IPS DF 4.7 (cell line): ENCODE measurements around the gene LGALS3BP.

ENCODE experiments used
- DNase-seq: peaks from one replicate; pipeline ENCODE4 v3.0.0-alpha.2; 2013; ENCODE audit warnings: low spot score; ENCODE audit errors: extremely low read depth

The LGALS3BP gene

DNA sequence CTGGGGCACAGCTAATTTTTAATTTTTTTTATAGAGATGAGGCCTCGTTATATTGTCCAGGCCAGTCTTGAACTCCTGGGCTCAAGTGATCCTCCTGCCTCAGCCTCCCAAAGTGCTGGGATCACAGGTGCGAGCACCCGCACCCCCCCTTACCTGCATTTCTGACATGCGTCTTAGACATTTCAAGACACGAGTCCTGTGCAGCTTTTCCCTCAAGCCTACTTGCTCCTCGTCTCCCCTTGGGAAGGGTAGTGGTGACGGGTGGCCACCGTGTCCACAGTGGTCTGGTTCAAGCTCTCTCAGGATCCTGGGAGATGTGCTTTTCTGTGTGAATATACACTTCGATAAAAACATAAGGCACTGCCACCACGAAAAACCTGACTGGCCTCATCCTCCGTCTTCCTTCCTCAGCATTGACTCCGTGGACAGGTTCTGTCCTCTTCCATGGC is 20.2 kb upstream of the LGALS3BP start:
- DNase-seq: no peak

DNA sequence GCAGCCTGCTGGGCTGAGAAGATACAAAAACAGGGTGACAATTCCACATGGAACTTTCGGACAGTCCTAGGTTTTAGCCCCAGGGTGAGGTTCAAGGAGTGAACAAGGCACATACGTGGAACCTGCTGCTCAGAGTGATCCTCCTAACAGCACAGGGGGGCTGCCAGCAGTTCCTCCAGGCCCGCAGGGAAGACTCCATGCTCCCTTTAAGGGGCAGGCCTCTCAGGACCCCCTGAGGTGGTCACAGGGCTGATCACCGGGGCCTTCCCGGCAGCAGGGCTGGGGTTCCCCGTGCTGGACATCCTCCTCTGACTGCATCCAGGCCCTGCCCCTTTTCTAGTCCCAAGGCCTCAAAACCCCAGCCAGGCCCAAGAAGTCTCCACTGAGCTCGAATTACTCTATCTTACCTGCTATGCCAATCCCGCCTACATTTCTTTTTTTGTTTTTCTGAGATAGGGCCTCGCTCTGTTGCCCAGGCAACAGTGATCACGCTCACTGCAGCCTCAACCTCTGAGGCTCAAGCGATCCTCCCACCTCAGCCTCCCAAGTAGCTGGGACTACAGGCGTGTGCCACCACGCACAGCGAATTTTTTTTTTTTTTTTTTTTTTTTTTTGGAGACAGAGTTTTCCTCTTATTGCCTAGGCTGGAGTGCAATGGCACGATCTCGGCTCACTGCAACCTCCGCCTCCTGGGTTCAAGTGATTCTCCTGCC is 19.5 kb upstream of the LGALS3BP start:
- DNase-seq: no peak

DNA sequence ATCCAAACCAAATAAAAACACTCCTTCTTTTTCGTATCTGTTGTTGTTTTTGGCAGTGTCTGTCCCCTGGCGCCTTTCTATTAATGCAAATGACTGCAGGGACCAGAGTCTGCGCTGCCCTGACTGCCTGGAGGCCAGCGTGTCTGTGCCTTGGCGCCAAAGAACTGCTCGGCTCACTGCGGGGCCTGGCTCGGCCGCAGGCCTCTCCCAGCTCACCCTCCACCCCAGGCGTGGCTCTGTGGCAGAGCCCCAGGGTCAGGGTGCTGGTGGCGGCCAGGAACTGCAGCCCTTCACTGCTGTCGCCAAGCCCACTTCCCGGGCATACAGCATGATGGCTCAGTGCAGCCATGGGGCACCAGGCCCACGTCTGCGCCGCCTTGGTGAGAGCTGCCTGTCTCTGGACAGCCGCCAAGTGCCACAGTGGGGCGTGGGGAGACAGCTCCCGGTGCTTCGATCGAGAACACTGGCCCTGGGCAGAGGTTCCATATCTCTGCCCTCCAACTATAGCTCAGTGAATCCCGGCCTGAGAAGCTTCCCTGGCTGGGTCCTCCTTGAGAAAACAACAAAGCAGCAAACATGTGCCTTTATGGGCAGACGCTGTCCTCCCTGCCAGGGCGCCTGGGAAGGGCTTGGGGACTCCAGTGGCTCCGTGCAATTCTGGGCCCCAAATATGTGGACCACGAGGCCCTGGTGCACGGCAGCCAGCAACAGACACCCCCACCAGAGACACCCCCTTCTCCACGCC is 18.8 kb upstream of the LGALS3BP start:
- DNase-seq: no peak

GRCh38 chr17:78997881-78998280 is 18.2 kb upstream of the LGALS3BP start:
- DNase-seq: no peak

DNA sequence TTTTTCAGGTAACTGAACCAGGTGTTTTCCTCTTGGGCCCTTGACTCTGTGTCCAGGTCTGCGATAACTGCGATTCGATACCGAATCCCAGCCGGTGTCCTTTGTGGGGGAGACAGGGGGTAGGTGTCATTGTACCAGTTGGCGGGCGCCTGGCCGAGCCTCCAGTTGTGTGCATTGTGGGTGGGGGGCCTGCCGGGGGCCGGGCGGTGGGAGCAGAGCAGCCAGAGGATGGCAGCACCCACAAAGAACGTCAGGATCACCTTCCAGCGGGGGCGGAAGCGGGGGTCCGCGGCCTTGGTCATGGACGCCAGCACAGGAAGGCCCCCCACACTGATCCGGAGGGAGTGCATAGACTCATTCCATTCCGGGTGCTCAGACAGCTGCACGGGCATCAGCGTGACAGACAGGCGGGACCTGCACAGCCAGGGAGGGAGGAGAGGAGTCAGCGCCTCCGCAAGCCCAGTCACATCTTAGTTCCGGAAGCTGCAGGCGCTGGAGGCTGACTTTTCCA is 17.6 kb upstream of the LGALS3BP start:
- DNase-seq: no peak

- DNase-seq: no peak
Measured at GRCh38 chr17:78996781-78997201, 17.1 kb upstream of the LGALS3BP start.

DNA sequence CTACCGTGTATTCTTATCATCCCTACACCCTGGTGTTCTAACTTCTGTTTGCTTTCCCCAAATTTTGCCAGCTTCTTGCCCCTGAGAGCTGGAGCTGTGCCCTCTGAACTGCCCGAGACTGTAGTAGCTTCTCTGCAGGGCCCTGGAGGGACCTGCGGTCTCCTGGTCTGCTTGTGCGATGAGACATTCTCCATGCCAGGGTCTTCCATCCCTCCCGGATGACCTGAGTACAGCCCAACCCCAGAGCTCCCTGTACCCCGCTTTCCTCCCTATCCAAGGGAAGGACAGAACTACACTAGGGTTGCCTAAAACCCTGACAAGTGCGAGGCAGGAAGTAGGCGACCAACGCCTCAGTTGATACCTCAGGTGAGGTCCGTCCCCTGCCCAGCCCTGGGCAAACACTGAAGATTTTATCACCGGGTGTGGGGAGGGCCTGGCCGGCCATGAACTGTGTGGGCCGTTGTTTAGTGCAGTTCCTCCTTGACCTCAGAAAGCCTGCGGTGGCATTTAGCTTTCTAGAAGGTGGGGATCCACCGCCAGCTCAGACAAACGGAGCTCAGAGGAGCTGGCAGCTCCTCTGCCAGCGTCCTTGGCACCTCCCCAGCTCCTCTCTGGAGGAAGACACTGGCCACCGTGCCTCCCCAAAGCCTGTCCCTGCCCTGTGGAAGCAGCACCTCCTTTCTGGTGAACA is 16.2 kb upstream of the LGALS3BP start:
- no peak for DNase-seq

DNA sequence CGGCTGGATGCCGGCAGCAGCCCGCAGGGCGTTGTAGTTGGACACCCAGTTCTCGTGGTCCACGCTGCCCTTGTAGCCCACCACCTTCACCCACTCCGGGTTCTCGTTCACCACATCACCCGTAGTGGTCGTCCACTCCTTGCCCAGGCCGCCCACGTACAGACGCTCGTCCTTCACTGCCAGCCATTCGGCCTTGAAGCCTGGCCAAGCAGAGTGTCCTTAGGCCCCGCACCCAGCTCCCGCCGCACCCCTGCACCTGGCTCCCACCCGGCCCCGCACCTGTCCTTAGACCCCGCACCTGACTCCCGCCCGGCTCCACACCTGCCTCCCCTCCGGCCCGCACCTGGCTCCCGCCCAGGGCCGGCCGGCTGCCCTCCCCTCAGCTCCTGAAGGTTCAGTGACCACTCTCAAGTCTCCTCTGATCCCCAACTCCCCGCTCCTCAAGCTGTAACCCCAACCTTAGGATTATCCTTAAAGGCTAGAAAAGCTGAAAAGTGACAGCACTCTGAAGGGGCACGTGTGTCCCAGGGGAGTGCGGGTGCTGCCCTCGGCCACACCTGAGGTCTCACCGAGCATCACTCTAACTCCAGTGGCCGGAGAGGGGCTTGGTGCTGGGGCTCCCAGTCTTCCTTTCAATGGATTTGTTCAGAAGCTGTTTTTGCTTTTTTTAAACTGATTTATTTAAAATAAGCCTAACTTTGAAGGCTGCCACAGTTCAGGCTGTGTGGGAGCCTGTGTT is 15.5 kb upstream of the LGALS3BP start:
- DNase-seq: no peak

- DNase-seq: no peak
Measured at GRCh38 chr17:78993981-78994671, 14.4 kb upstream of the LGALS3BP start.

DNA sequence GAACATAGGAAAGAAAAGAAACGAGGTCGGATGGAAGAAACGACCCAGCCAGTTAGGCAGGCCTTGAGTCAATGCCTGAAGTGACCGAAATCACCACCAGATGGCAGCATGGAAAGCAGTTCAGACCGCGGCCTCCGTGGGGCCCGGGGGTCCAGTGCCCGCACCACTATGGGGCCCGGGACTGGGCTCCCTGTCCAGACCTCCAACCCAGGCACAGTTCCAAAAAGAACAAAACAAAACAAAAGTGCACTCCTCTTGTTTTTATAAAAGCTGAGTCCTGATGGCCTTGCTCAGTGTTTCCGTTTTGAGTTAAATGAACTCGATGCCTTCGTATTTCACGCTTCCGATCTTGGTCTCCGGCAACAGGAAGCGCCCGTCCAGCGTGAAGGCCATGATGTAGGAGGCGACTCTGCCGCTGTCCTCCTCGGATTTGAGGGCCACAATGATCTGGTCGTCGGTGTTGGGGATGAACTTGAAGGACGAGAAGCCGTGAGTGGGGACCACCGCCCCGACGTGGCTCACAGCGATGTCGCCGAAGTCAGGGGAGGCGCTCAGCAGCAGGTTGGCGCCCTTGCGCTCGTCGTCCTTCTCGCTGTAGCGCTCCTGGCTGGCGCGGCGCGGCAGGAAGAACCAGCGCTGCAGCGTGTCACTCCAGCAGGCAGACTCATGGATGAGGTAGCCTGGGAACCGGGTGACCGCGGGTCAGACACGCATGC is 13.7 kb upstream of the LGALS3BP start:
- DNase-seq: no peak

DNA sequence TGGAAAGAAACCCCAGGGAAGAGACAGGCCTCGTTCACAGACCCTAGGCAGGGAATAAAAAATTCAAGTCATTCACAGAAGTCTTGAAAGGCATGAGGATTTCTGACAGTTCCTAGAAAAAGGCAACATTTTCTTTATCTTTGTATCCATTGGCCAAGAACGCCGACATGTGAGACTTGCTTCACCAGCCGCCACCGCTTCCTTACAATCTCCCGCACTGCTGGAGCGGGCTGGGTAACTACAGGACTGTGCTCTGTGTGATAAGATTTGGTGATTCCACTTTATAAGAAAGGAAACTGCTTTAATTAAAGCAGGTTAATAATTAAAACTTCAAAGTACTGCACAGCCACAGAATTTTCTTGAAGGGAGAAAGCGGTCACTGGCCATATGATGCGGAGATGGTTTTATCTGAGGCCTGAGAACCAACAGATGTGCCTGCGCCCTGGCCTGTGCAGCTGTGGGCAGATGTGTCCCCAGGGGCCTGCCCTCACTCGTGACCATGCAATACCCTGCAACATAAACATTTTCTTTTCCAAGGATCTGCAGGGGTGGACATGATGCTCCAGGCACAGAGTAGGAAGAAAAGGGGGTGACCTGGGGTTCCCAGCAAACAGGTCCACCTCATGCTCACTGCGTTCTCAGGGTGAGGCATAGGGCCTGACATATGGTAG is 13.0 kb upstream of the LGALS3BP start:
- no peak for DNase-seq

GRCh38 chr17:78991906-78992532 is 12.3 kb upstream of the LGALS3BP start:
- no peak for DNase-seq

GRCh38 chr17:78991017-78991738 is 11.5 kb upstream of the LGALS3BP start:
- no peak for DNase-seq

DNA sequence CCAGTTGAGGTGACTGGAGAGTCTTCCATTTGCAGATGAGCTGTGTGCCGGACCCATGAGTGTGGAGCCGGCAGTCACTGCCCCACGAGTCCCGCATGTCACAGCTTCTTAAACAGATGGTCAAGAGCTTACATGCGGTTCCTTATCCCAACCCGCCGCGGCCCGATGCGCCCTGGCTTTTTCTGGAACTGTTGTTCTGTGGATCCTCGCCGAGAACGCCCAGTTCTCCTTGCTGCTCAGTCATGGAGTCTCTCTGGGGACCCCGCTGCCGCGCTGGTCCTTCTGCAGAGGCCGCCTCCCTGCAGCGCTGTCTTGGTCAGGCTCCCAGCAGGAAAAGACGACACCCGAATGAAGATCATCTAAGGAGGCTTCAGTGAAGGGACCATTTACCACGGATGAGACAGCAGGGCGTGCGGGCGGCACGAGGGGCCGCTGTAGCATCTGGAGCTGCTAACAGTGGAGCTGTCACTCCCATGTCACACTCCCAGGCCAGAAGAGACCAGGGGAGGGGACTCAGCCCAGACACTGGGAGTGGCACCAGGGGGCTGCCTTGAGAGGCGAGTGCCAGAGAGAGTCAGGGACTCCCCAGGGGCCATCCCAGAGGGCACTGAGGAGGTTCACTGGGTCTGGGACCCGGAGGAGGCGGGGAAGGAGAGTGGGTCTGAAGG is 10.8 kb upstream of the LGALS3BP start:
- no peak for DNase-seq

- DNase-seq: no peak
Measured at GRCh38 chr17:78988152-78988551, 8.4 kb upstream of the LGALS3BP start.

DNA sequence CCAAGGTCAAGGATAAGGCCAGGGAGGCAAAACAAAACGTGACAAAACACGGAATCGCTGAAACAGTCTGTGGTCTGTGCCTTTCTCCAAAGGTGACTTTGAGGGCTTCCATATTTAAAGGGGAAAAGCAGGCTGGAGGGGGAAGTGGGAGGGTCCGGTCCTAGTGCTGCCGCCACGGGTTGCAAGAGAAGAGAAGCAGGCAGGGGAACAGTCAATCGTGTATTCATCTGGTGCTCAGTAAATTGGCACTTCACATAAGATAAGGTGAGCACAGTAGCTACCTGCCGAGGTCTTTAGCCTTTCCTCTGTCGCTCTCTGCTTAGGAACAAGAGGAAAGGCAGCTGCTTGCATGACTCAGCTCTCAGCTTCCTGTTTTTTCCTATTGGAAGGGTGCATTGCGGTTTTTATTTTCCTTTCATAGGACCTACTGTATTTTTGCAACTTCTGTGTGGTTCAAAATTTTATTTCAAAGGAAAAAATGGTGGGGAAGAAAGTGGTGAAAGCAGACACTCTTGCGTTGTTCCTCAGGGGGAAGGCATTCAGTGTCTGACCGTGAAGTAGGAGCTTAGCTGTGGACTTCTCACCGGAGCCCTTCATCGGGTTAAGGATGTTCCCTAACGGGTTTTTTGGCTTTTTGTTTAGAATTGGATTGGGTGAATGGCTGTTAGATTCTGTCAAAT is 7.1 kb upstream of the LGALS3BP start:
- DNase-seq: no peak

- no peak for DNase-seq
Measured at GRCh38 chr17:78986048-78986648, 6.4 kb upstream of the LGALS3BP start.
